Measurements from ENCODE around the gene IFITM10.

GRCh38 chr11:1748636-1749394 lies 1.6 kb downstream of the IFITM10 start:
- TF ChIP-seq CTCF (IDR thresholded peaks at IDR 0.05; ENCODE audit: low read depth, low read length) (no peak), EZH2phosphoT487 (IDR thresholded peaks at IDR 0.05; ENCODE audit: low read depth) (no peak)

Measured in OCI-LY3 (cell line).